Activated naive CD4-positive, alpha-beta T cell treated with anti-CD3 and anti-CD28 coated beads for 36 hours (primary cell): Measurements from ENCODE around the gene NECTIN1. TPM values are rescaled to one million over a fixed set of nuclear protein-coding genes. Genes with fewer than 3 reads are reported as not detected.

Experiments
- CTCF ChIA-PET: fragments of 350-600 bp; sonication (Branson Sonifier 250); formaldehyde crosslinking; loops from one replicate; lab custom pipeline; 2021; ENCODE audit warnings: antibody characterized with exemption; lab: Charles Lee
- DNase-seq: peaks from one replicate; pipeline ENCODE4 v3.0.0-alpha.2; 2020
- H3K27ac Mint-ChIP-seq: one replicate; pipeline ENCODE4 v1.8.0; 2021; ENCODE audit warnings: mild to moderate bottlenecking, mixed read lengths
- H3K27me3 Mint-ChIP-seq: one replicate; pipeline ENCODE4 v1.8.0; 2021; ENCODE audit warnings: low read depth, mixed read lengths
- H3K36me3 Mint-ChIP-seq: one replicate; pipeline ENCODE4 v1.8.0; 2021; ENCODE audit warnings: low read depth, mixed read lengths
- H3K4me1 Mint-ChIP-seq: one replicate; pipeline ENCODE4 v1.8.0; 2021; ENCODE audit warnings: low read depth, mixed read lengths
- H3K4me3 Mint-ChIP-seq: one replicate; pipeline ENCODE4 v1.8.0; 2021; ENCODE audit warnings: mild to moderate bottlenecking, moderate library complexity, mixed read lengths
- H3K9me3 Mint-ChIP-seq: one replicate; pipeline ENCODE4 v1.8.0; 2021; ENCODE audit warnings: mixed read lengths
- intact Hi-C: fragments of 100-400 bp; cut with micrococcal nuclease; formaldehyde crosslinking; loops from one replicate; pipeline ENCODE4 v1.15.1; 2023
- total RNA-seq, 2 experiments: library from RNA; stranded (reverse); gene quantifications; one replicate each; pipeline ENCODE4 v1.2.3, GENCODE V29; 2021

Gene NECTIN1
- total RNA-seq, 2 experiments from 2014 or later, result 2.0 to 2.5 TPM

DNA sequence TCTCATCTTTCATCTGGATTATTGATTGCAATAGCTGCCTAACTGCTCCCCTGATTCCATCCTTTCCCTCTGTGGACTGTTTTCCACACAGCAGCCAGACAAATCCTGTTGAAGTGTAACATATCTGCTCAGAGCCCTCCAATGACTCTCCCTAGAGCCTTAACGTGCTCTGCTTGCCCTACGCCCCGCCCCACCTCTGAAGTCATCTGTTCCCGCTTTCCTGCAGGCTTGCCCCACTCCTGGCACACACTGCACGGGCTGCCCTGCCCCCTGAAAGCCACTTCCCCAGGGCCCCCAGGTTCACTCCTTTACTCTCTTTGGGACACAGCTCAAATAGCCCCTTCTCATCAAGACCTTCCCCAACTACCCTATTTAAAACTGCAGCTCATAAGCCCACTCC lies 59.5 kb downstream of the NECTIN1 start:
- no peak overlapping the region for H3K27ac Mint-ChIP-seq
- H3K4me1 Mint-ChIP-seq, result peaks cover 9% of the 10 kb centered on the region
- no peaks in the 10 kb centered on the region for H3K36me3 Mint-ChIP-seq
- H3K27me3 Mint-ChIP-seq, result no peaks in the 10 kb centered on the region
- intact Hi-C loops, result loop anchor here (5.0 kb wide), 1 partner anchor 187 kb away; no protein-coding TSS in a partner anchor
- CTCF ChIA-PET, result interaction anchor here (1.2 to 1.4 kb wide), 2 partner anchors 60 to 440 kb away, joined by 3 to 6 read pairs; partner anchors contain the start of gene NECTIN1
- no peak for DNase-seq
- H3K9me3 Mint-ChIP-seq, result no peaks in the 10 kb centered on the region
- H3K4me3 Mint-ChIP-seq, result no peak overlapping the region

DNA sequence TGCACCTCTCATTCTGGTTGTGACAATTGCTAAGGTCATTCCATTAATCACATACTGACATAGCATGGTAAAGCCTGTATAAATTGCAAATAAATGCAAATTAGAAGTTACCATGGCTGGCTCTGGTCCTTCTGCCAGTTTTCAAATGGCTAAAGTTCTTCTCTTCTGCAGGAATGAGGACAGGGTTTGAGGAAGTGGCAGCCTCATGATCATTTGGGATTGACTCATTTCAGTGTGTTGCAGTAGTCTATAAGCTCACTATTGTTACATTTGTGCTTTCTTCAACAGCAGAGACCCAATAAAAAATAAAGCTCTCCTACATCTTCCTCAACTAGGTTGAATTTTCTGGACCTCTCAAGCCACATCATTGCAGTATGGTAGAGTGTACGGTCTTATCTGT lies 60.3 kb downstream of the NECTIN1 start:
- Mint-ChIP-seq H3K4me1 (peaks cover 5% of the 10 kb centered on the region), H3K27me3 (no peaks in the 10 kb centered on the region), H3K4me3 (no peak overlapping the region), H3K9me3 (no peaks in the 10 kb centered on the region), H3K27ac (no peak overlapping the region), H3K36me3 (no peaks in the 10 kb centered on the region)
- CTCF ChIA-PET, result interaction anchor here (0.8 to 1.4 kb wide), 3 partner anchors 13 to 440 kb away, joined by 3 to 6 read pairs (median 4); partner anchors contain the start of gene NECTIN1
- intact Hi-C loops, result loop anchor here (5.0 kb wide), 1 partner anchor 186 kb away; no protein-coding TSS in a partner anchor
- DNase-seq, result no peak

GRCh38 chr11:119666463-119667131 lies 62.4 kb downstream of the NECTIN1 start:
- no peaks in the 10 kb centered on the region for H3K9me3 Mint-ChIP-seq
- H3K27ac Mint-ChIP-seq, result no peak overlapping the region
- CTCF ChIA-PET, result interaction anchor here (1.1 to 1.6 kb wide), 2 partner anchors 63 kb away, joined by 3 to 4 read pairs; partner anchors contain the start of gene NECTIN1
- no peak overlapping the region for H3K4me3 Mint-ChIP-seq
- intact Hi-C loops, result loop anchor here (1.0 to 5.0 kb wide), 4 partner anchors 76 to 442 kb away; no protein-coding TSS in a partner anchor
- H3K4me1 Mint-ChIP-seq, result no peaks in the 10 kb centered on the region
- peak; percentile 72 for DNase-seq
- H3K27me3 Mint-ChIP-seq, result no peaks in the 10 kb centered on the region
- H3K36me3 Mint-ChIP-seq, result no peaks in the 10 kb centered on the region

GRCh38 chr11:119666061-119666460 lies 62.9 kb downstream of the NECTIN1 start:
- no peaks in the 10 kb centered on the region for H3K27me3 Mint-ChIP-seq
- no peak overlapping the region for H3K27ac Mint-ChIP-seq
- no peaks in the 10 kb centered on the region for H3K9me3 Mint-ChIP-seq
- no peak overlapping the region for H3K4me3 Mint-ChIP-seq
- H3K4me1 Mint-ChIP-seq, result no peaks in the 10 kb centered on the region
- no peak for DNase-seq
- H3K36me3 Mint-ChIP-seq, result no peaks in the 10 kb centered on the region
- CTCF ChIA-PET, result interaction anchor here (1.0 to 1.1 kb wide), 2 partner anchors 63 to 64 kb away, joined by 3 read pairs; partner anchors contain the start of gene NECTIN1
- intact Hi-C loops, result loop anchor here (1.0 to 5.0 kb wide), 4 partner anchors 76 to 442 kb away; no protein-coding TSS in a partner anchor

DNA sequence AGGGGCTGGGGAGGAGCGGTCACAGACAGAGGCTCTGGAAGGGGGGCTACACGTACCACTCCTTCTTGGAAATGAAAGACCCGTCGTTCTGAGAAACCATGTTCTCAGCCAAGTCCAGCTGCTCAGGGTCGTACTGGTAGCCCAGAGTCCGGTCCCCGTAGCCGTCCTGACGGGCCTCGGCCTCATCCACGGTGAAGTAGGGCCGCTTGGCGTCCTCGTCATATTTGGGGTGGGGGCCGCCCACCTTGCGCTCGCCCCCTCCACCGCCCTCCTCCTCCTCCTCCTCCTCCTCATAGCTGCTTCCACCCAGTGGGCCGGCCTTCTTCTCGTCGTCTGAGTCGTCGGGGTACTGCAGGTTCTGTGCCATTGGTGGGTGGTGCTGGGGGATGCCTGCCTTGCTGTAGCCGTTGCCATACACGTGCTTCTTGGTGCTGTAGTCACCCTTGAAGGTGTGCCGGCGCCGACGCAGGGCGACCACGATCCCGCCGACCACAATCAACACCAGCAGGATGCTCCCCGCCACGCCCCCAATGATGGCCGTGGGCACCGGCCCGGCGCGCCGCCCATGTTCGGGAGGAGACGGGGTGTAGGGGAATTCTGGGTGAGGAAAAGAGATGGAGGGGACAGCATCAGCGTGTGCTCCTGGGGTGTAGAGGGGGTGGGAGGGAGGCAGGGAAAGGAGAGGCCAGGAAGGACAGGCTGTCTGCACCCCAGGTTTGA lies 64.1 kb downstream of the NECTIN1 start:
- no peak for DNase-seq
- no peak overlapping the region for H3K4me3 Mint-ChIP-seq
- H3K36me3 Mint-ChIP-seq, result no peaks in the 10 kb centered on the region
- H3K27ac Mint-ChIP-seq, result no peak overlapping the region
- CTCF ChIA-PET, result interaction anchor here (0.6 to 1.1 kb wide), 3 partner anchors 64 to 444 kb away, joined by 3 to 4 read pairs (median 3); partner anchors contain the start of gene NECTIN1
- no peaks in the 10 kb centered on the region for H3K9me3 Mint-ChIP-seq
- no peaks in the 10 kb centered on the region for H3K4me1 Mint-ChIP-seq
- no peaks in the 10 kb centered on the region for H3K27me3 Mint-ChIP-seq
- intact Hi-C loops, result loop anchor here (5.0 kb wide), 1 partner anchor 183 kb away; no protein-coding TSS in a partner anchor

DNA sequence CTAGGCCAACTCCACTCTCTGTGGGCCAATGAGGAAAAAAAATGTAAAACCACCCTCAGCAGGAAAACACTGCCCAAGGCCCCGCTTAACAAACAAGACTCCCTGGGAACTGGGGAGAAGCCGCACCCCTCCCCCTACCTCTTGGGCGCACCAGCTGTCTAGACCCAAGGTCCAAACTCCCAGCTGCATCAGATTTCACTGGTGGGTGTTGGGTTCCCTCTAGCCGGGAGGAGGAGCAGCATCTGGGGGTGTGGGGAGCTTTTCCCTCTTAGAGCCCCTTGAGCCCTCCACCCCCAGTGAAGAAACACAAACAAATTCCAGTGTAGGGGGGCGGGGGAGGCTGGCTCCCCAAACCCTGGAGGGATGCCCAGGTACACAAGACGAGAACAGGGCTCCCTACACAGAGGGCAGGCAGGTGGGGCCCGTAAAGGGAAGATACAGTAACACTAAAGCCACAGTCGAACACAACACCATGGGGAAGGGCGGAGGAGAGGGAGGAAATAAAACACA lies 64.9 kb downstream of the NECTIN1 start:
- Mint-ChIP-seq H3K4me1 (no peaks in the 10 kb centered on the region), H3K36me3 (no peaks in the 10 kb centered on the region), H3K9me3 (no peaks in the 10 kb centered on the region), H3K27ac (no peak overlapping the region), H3K4me3 (no peak overlapping the region), H3K27me3 (no peaks in the 10 kb centered on the region)
- intact Hi-C loops, result no loop called here
- CTCF ChIA-PET, result interaction anchor here (1.1 kb wide), 1 partner anchor 445 kb away, joined by 3 read pairs; no protein-coding TSS in a partner anchor
- DNase-seq, result no peak

DNA sequence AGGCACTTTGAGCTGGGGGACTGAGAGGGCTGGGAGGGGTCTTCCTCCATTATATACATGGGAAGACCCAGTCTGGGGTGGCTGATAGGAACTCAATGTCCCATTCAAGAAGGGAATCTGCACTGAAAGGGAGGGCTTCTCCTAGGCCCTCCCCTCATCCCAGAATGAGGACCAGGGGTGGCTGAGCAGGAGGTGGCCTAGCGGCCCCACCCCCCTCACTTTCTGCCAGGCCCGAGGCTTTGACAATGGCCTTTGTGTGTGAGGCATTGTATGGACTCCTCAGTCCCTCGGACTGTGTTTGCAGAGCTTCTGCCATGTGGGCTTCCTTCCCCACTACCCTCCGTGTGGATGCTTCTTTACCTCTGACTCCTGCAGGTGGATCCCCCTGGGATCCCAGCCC lies 65.7 kb downstream of the NECTIN1 start:
- no peak overlapping the region for H3K4me3 Mint-ChIP-seq
- H3K4me1 Mint-ChIP-seq, result no peaks in the 10 kb centered on the region
- no peaks in the 10 kb centered on the region for H3K9me3 Mint-ChIP-seq
- intact Hi-C loops, result no loop called here
- H3K36me3 Mint-ChIP-seq, result no peaks in the 10 kb centered on the region
- no peaks in the 10 kb centered on the region for H3K27me3 Mint-ChIP-seq
- DNase-seq, result no peak
- H3K27ac Mint-ChIP-seq, result no peak overlapping the region
- CTCF ChIA-PET, result no interaction called here

DNA sequence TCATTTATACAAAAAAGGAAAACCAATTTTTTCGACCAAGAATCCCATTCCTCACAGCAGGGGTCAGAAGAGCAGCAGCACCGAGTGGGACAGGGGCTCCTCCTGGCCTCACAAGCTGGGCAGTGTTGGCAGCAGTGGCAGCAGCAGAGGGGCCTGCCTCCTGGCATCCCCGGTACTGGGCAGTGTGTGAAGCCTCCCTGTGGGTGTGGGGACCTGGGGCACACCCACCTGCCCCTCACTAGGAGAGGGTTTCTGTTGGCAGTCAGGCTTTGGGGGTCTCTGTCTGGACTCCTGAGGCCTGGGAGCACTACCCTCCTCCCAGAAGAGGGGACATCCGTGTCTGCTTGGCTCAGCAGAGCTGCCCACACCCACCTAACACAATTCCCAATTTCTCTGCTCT lies 67.8 kb downstream of the NECTIN1 start:
- Mint-ChIP-seq H3K27me3 (no peaks in the 10 kb centered on the region), H3K36me3 (no peaks in the 10 kb centered on the region), H3K4me1 (no peaks in the 10 kb centered on the region), H3K9me3 (no peaks in the 10 kb centered on the region), H3K27ac (no peak overlapping the region), H3K4me3 (no peak overlapping the region)
- intact Hi-C loops, result no loop called here
- no peak for DNase-seq
- CTCF ChIA-PET, result no interaction called here

- H3K27ac Mint-ChIP-seq, result no peak overlapping the region
- no peak for DNase-seq
- H3K27me3 Mint-ChIP-seq, result no peaks in the 10 kb centered on the region
- H3K4me1 Mint-ChIP-seq, result no peaks in the 10 kb centered on the region
- H3K36me3 Mint-ChIP-seq, result no peaks in the 10 kb centered on the region
- H3K4me3 Mint-ChIP-seq, result no peak overlapping the region
- CTCF ChIA-PET, result no interaction called here
- intact Hi-C loops, result no loop called here
- no peaks in the 10 kb centered on the region for H3K9me3 Mint-ChIP-seq
Observed at GRCh38 chr11:119659971-119660723, 68.9 kb downstream of the NECTIN1 start.

GRCh38 chr11:119652907-119653659 lies 75.9 kb downstream of the NECTIN1 start:
- no peaks in the 10 kb centered on the region for H3K4me1 Mint-ChIP-seq
- intact Hi-C loops, result no loop called here
- H3K36me3 Mint-ChIP-seq, result no peaks in the 10 kb centered on the region
- no peak for DNase-seq
- H3K4me3 Mint-ChIP-seq, result no peak overlapping the region
- CTCF ChIA-PET, result no interaction called here
- H3K27ac Mint-ChIP-seq, result no peak overlapping the region
- peaks cover 5% of the 10 kb centered on the region for H3K27me3 Mint-ChIP-seq
- no peaks in the 10 kb centered on the region for H3K9me3 Mint-ChIP-seq

- CTCF ChIA-PET, result interaction anchor here (1.3 kb wide), 1 partner anchor 28 kb away, joined by 3 read pairs; no protein-coding TSS in a partner anchor
- H3K4me1 Mint-ChIP-seq, result no peaks in the 10 kb centered on the region
- DNase-seq, result no peak
- H3K36me3 Mint-ChIP-seq, result no peaks in the 10 kb centered on the region
- no peak overlapping the region for H3K27ac Mint-ChIP-seq
- H3K27me3 Mint-ChIP-seq, result peaks cover 5% of the 10 kb centered on the region
- intact Hi-C loops, result no loop called here
- H3K4me3 Mint-ChIP-seq, result no peak overlapping the region
- no peaks in the 10 kb centered on the region for H3K9me3 Mint-ChIP-seq
Observed at GRCh38 chr11:119651802-119652584, 77.0 kb downstream of the NECTIN1 start.
